HG02571 (cell line): ENCODE measurements around the gene COL6A3.
"Not testable (repeated sequence)": the region's sequence is repeated elsewhere in the genome, so short reads cannot be mapped to it uniquely, and the experiment has no call there.

Experiments
- ATAC-seq: cut with Tn5 transposase; IDR thresholded peaks from one replicate; pipeline ENCODE4 v1.9.1; 2021; ENCODE audit warnings: mild to moderate bottlenecking, moderate library complexity; ENCODE audit not compliant: unreplicated experiment

COL6A3 gene

GRCh38 chr2:237418300-237418699, 4.3 kb upstream of the COL6A3 start:
- no peak for ATAC-seq

- no peak for ATAC-seq
Measured at GRCh38 chr2:237412988-237413776, 782 bp downstream of the COL6A3 start.

- ATAC-seq, result no peak
Measured at GRCh38 chr2:237412646-237412987, 1.3 kb downstream of the COL6A3 start.

- ATAC-seq, result no peak
Measured at GRCh38 chr2:237411683-237412423, 2.1 kb downstream of the COL6A3 start.

GRCh38 chr2:237411092-237411601, 2.8 kb downstream of the COL6A3 start:
- ATAC-seq, result no peak

- ATAC-seq, result not testable (repeated sequence)
Measured at GRCh38 chr2:237409263-237409662, 4.7 kb downstream of the COL6A3 start.

GRCh38 chr2:237408335-237409000, 5.5 kb downstream of the COL6A3 start:
- no peak for ATAC-seq

- no peak for ATAC-seq
Measured at GRCh38 chr2:237407700-237408099, 6.3 kb downstream of the COL6A3 start.

- no peak for ATAC-seq
Measured at GRCh38 chr2:237406371-237406895, 7.5 kb downstream of the COL6A3 start.

GRCh38 chr2:237405605-237406004, 8.4 kb downstream of the COL6A3 start:
- no peak for ATAC-seq

GRCh38 chr2:237405006-237405559, 8.9 kb downstream of the COL6A3 start:
- ATAC-seq, result no peak

GRCh38 chr2:237404413-237404812, 9.6 kb downstream of the COL6A3 start:
- ATAC-seq, result no peak

- no peak for ATAC-seq
Measured at GRCh38 chr2:237403024-237403882, 10.7 kb downstream of the COL6A3 start.

- ATAC-seq, result no peak
Measured at GRCh38 chr2:237400199-237400598, 13.8 kb downstream of the COL6A3 start.

- no peak for ATAC-seq
Measured at GRCh38 chr2:237397072-237397471, 16.9 kb downstream of the COL6A3 start.

GRCh38 chr2:237393523-237393922, 20.4 kb downstream of the COL6A3 start:
- ATAC-seq, result no peak

- no peak for ATAC-seq
Measured at GRCh38 chr2:237392186-237392585, 21.8 kb downstream of the COL6A3 start.

GRCh38 chr2:237391140-237391539, 22.8 kb downstream of the COL6A3 start:
- ATAC-seq, result no peak

GRCh38 chr2:237390235-237390634, 23.7 kb downstream of the COL6A3 start:
- no peak for ATAC-seq

GRCh38 chr2:237389831-237390230, 24.1 kb downstream of the COL6A3 start:
- no peak for ATAC-seq
